Activated naive CD8-positive, alpha-beta T cell treated with anti-CD3 and anti-CD28 coated beads for 36 hours (primary cell): Measurements from ENCODE around the gene FAM32A. TPM values are rescaled to one million over a fixed set of nuclear protein-coding genes. Genes with fewer than 3 reads are reported as not detected.

Source experiments
- DNase-seq: peaks from one replicate; pipeline ENCODE4 v3.0.0; 2021
- H3K27ac Mint-ChIP-seq: one replicate; pipeline ENCODE4 v1.8.0; 2022; ENCODE audit warnings: mild to moderate bottlenecking, moderate library complexity, mixed read lengths
- H3K27me3 Mint-ChIP-seq: one replicate; pipeline ENCODE4 v1.8.0; 2022; ENCODE audit warnings: mild to moderate bottlenecking, mixed read lengths
- H3K36me3 Mint-ChIP-seq: one replicate; pipeline ENCODE4 v1.8.0; 2021; ENCODE audit warnings: mild to moderate bottlenecking, mixed read lengths
- H3K4me1 Mint-ChIP-seq: one replicate; pipeline ENCODE4 v1.8.0; 2021; ENCODE audit warnings: mixed read lengths
- H3K4me3 Mint-ChIP-seq: one replicate; pipeline ENCODE4 v1.8.0; 2022; ENCODE audit warnings: mild to moderate bottlenecking, moderate library complexity, mixed read lengths
- H3K9me3 Mint-ChIP-seq: one replicate; pipeline ENCODE4 v1.8.0; 2022; ENCODE audit warnings: mixed read lengths
- total RNA-seq, 2 experiments: library from RNA; stranded (reverse); gene quantifications; one replicate each; pipeline ENCODE4 v1.2.3, GENCODE V29; 2021

FAM32A gene
- total RNA-seq: 10 to 100 TPM; 65.0 to 66.3 TPM

DNA sequence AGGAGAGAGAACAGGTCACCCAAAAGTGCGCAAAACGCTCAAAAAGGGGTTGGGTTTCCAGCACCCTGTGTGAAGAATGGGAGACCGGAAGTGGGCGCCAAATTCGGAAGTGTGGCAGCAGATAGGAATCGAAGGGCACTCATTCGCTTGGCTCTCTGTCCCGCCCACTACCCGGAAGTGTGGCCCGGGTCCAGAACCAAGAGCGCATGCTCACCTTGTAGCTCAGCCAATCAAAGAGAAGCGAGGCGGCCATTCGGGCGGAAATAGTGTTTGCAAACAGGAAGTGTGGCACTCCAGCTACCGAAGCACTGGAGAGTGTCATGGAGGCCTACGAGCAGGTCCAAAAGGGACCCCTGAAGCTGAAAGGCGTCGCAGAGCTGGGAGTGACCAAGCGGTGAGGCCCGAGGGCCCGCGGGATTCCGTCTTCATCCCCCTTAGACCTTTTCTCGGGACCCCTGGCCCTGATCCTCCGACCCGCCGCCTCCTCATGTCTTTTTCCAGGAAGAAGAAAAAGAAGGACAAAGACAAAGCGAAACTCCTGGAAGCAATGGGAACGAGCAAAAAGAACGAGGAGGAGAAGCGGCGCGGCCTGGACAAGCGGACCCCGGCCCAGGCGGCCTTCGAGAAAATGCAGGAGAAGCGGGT is at the start of gene FAM32A:
Gene FAM32A (plus strand): TSS at position 288 of the 645 bp plus-strand sequence. CDS start 33 bp downstream, at position 321.
- Mint-ChIP-seq H3K27me3 (no peaks in the 10 kb centered on the region), H3K36me3 (peaks cover 13% of the 10 kb centered on the region), H3K27ac (peak within 1 kb of the TSS; percentile 98), H3K4me1 (peaks cover 24% of the 10 kb centered on the region), H3K9me3 (no peaks in the 10 kb centered on the region), H3K4me3 (peak within 1 kb of the TSS; percentile 99)
- peak; percentile 99 for DNase-seq

- Mint-ChIP-seq H3K36me3 (peaks cover 31% of the 10 kb centered on the region), H3K4me3 (no peak overlapping the region), H3K27ac (no peak overlapping the region), H3K4me1 (peaks cover 3% of the 10 kb centered on the region), H3K27me3 (peaks cover 3% of the 10 kb centered on the region), H3K9me3 (peaks cover 3% of the 10 kb centered on the region)
- DNase-seq: no peak
These were observed 49.6 kb upstream of the FAM32A start for GRCh38 chr19:16135430-16136127.

DNA sequence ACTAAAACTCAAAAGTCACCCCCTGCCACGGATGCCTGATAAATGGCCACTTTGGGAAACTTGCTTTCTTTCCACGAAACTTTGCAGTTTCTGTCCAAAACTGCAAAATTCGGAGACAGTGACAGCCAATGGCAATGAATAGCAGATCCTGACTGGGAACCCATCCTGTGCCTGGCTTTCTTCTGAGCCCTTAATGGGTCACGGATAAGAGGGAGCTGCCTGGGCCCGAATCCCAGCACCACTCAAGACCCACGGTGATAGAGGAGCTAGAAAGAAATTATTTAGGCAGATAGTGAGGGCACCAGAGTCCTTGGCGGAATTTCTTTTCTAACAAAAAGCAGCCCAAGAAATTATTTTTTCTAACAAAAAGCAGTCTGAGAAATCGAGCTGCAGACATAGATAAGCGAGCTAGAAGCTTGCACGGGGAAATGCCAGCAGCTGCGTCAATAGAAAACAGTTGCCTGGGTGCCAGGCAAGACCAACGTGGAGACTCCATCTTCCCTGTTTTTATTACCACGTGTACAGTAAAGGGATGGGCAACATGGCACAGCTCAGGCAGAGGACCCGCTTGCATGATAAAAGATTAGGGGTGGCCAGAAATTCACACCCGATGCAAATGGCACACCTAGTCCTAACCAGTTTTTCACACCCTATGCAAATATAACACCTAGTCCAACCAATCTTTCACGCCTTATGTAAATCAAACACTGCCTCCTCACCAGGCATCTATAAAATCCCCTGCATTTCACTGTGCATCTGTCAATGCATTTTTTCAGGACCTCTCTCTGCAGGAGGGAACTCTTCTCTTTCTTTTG is 48.8 kb upstream of the FAM32A start:
- no peaks in the 10 kb centered on the region for H3K9me3 Mint-ChIP-seq
- no peak overlapping the region for H3K4me3 Mint-ChIP-seq
- no peak for DNase-seq
- H3K4me1 Mint-ChIP-seq: peaks cover 3% of the 10 kb centered on the region
- H3K27ac Mint-ChIP-seq: no peak overlapping the region
- H3K27me3 Mint-ChIP-seq: peaks cover 3% of the 10 kb centered on the region
- H3K36me3 Mint-ChIP-seq: peaks cover 23% of the 10 kb centered on the region

GRCh38 chr19:16139752-16140151 is 45.5 kb upstream of the FAM32A start:
- Mint-ChIP-seq H3K27ac (no peak overlapping the region), H3K36me3 (peaks cover 9% of the 10 kb centered on the region), H3K4me1 (peaks cover 17% of the 10 kb centered on the region), H3K9me3 (no peaks in the 10 kb centered on the region), H3K27me3 (peaks cover 3% of the 10 kb centered on the region), H3K4me3 (no peak overlapping the region)
- DNase-seq: no peak

GRCh38 chr19:16141043-16141442 is 44.2 kb upstream of the FAM32A start:
- H3K4me1 Mint-ChIP-seq: peaks cover 24% of the 10 kb centered on the region
- no peak for DNase-seq

GRCh38 chr19:16142032-16142580 is 43.1 kb upstream of the FAM32A start:
- peaks cover 3% of the 10 kb centered on the region for H3K27me3 Mint-ChIP-seq
- peaks cover 12% of the 10 kb centered on the region for H3K36me3 Mint-ChIP-seq
- DNase-seq: no peak
- no peak overlapping the region for H3K27ac Mint-ChIP-seq
- H3K4me3 Mint-ChIP-seq: peak overlapping the region; percentile 18
- no peaks in the 10 kb centered on the region for H3K9me3 Mint-ChIP-seq
- peaks cover 26% of the 10 kb centered on the region for H3K4me1 Mint-ChIP-seq

More at GRCh38 chr19:16141043-16141442, 44.2 kb upstream of the FAM32A start:
- peaks cover 3% of the 10 kb centered on the region for H3K27me3 Mint-ChIP-seq
- no peaks in the 10 kb centered on the region for H3K9me3 Mint-ChIP-seq
- H3K27ac Mint-ChIP-seq: no peak overlapping the region
- H3K4me3 Mint-ChIP-seq: no peak overlapping the region
- peaks cover 9% of the 10 kb centered on the region for H3K36me3 Mint-ChIP-seq

- Mint-ChIP-seq H3K27me3 (peaks cover 3% of the 10 kb centered on the region), H3K4me1 (peaks cover 26% of the 10 kb centered on the region), H3K36me3 (peaks cover 12% of the 10 kb centered on the region), H3K27ac (peak within 1 kb of the TSS; percentile 97), H3K9me3 (no peaks in the 10 kb centered on the region), H3K4me3 (peak within 1 kb of the TSS; percentile 92)
- peak; percentile 83 for DNase-seq
These were observed 41.6 kb upstream of the FAM32A start, which contains the start of gene HSH2D for GRCh38 chr19:16143399-16144215. TSS of gene HSH2D (plus strand) at chr19:16143685. CDS start at chr19:16148751, 5,066 bp downstream.

- Mint-ChIP-seq H3K36me3 (peaks cover 12% of the 10 kb centered on the region), H3K9me3 (no peaks in the 10 kb centered on the region), H3K27ac (peak overlapping the region; percentile 97), H3K4me1 (peaks cover 26% of the 10 kb centered on the region), H3K27me3 (peaks cover 3% of the 10 kb centered on the region), H3K4me3 (peak overlapping the region; percentile 92)
- no peak for DNase-seq
These were observed 41.0 kb upstream of the FAM32A start for GRCh38 chr19:16144216-16144581.

- peaks cover 23% of the 10 kb centered on the region for H3K4me1 Mint-ChIP-seq
- H3K4me3 Mint-ChIP-seq: no peak overlapping the region
- H3K9me3 Mint-ChIP-seq: no peaks in the 10 kb centered on the region
- DNase-seq: no peak
- no peak overlapping the region for H3K27ac Mint-ChIP-seq
- peaks cover 15% of the 10 kb centered on the region for H3K36me3 Mint-ChIP-seq
- no peaks in the 10 kb centered on the region for H3K27me3 Mint-ChIP-seq
These were observed 39.1 kb upstream of the FAM32A start for GRCh38 chr19:16146112-16146511.

DNA sequence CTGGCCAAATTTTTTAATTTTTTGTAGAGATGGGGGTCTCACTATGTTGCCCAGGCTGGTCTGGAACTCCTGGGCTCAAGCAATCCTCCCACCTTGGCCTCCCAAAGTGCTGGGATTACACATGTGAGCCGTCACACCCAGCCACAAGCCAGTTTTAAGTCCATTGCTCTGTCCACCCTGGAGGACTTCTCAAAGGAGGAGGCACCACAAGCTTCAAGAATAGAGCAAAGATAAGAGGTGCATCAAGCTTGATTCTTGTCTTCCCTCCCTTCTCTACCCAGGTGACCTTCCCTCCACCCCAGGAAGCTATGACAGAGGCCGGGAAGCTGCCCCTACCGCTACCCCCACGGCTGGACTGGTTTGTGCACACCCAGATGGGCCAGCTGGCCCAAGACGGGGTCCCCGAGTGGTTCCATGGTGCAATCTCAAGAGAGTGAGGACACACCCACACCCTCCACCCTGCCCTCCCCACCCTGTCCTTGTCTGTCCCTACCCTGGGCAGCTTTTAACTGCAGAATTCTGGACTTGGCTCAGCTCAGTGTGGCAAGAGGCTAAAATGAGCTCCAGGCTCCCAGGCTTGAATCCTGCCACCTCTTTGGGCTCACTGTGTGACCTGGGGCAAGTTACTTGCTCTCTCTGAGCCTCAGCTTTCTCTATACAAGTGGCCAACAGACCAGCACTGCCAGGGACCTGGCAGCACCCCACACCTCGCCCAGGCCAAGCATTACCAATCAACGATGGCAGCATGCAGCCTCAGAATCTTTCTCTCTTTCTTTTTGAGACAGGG is 36.6 kb upstream of the FAM32A start:
- H3K36me3 Mint-ChIP-seq: peaks cover 24% of the 10 kb centered on the region

DNA sequence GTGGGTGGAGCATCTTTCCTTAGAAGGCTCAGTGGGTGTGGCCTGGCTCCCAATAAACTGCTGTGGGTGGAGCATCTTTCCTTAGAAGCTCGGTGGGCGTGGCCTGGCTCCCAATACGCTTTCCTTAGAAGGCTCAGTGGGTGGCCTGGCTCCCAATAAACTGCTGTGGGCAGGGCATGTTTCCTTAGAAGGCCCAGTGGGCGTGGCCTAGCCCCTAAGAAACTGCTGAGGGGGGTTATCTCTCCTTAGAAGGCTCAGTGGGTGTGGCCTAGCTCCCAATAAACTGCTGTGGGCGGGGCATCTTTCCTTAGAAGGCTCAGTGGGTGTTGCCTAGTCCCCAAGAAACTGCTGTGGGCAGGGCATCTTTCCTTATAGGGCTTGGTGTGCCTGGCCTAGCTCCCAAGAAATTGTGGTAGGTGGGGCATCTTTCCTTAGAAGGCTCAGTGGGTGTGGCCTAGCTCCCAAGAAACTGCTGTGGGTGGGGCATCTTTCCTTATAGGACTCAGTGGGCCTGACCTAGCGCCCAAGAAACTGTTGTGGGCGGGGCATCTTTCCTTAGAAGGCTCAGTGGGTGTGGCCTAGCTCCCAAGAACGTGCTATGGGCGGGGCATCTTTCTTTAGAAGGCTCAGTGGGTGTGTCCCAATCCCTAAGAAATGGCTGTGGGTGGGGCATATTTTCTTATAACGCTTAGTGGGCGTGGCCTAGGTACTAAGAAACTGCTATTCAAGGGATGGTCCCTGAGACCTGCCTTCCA is 31.5 kb upstream of the FAM32A start:
- H3K4me1 Mint-ChIP-seq: peaks cover 8% of the 10 kb centered on the region
- no peak for DNase-seq
- H3K4me3 Mint-ChIP-seq: no peak overlapping the region
- H3K9me3 Mint-ChIP-seq: no peaks in the 10 kb centered on the region
- peaks cover 31% of the 10 kb centered on the region for H3K36me3 Mint-ChIP-seq
- H3K27ac Mint-ChIP-seq: no peak overlapping the region
- no peaks in the 10 kb centered on the region for H3K27me3 Mint-ChIP-seq

More for the DNA sequence above, 36.6 kb upstream of the FAM32A start:
- Mint-ChIP-seq H3K27me3 (no peaks in the 10 kb centered on the region), H3K4me1 (peaks cover 16% of the 10 kb centered on the region), H3K4me3 (no peak overlapping the region), H3K9me3 (no peaks in the 10 kb centered on the region), H3K27ac (no peak overlapping the region)
- no peak for DNase-seq

GRCh38 chr19:16154557-16154956 is 30.7 kb upstream of the FAM32A start:
- no peak overlapping the region for H3K27ac Mint-ChIP-seq
- no peak for DNase-seq
- no peak overlapping the region for H3K4me3 Mint-ChIP-seq
- peaks cover 8% of the 10 kb centered on the region for H3K4me1 Mint-ChIP-seq
- no peaks in the 10 kb centered on the region for H3K9me3 Mint-ChIP-seq
- peaks cover 31% of the 10 kb centered on the region for H3K36me3 Mint-ChIP-seq
- no peaks in the 10 kb centered on the region for H3K27me3 Mint-ChIP-seq

GRCh38 chr19:16155128-16155527 is 30.1 kb upstream of the FAM32A start:
- no peak for DNase-seq
- Mint-ChIP-seq H3K36me3 (peaks cover 31% of the 10 kb centered on the region), H3K27me3 (no peaks in the 10 kb centered on the region), H3K9me3 (no peaks in the 10 kb centered on the region), H3K4me3 (no peak overlapping the region), H3K27ac (no peak overlapping the region), H3K4me1 (peaks cover 8% of the 10 kb centered on the region)
